HG03378 (cell line): ENCODE data around the gene FGR.
A peak's percentile ranks its signal among the peaks of the same experiment; 100 is the strongest.
"Not testable (repeated sequence)": the region's sequence is repeated elsewhere in the genome, so short reads cannot be mapped to it uniquely, and the experiment has no call there.

Experiments used
- ATAC-seq: cut with Tn5 transposase; IDR thresholded peaks from one replicate; pipeline ENCODE4 v1.9.1; 2021; ENCODE audit warnings: mild to moderate bottlenecking, moderate library complexity; ENCODE audit not compliant: unreplicated experiment

The FGR gene

GRCh38 chr1:27660300-27660835 lies 25.4 kb upstream of the FGR start:
- ATAC-seq = no peak

- ATAC-seq = peak; percentile 47
These were observed 24.7 kb upstream of the FGR start for GRCh38 chr1:27659497-27660299.

GRCh38 chr1:27658951-27659496 lies 24.0 kb upstream of the FGR start:
- peak; percentile 25 for ATAC-seq

- ATAC-seq = no peak
These were observed 21.3 kb upstream of the FGR start for GRCh38 chr1:27656157-27656893.

GRCh38 chr1:27655151-27655937 lies 20.4 kb upstream of the FGR start:
- no peak for ATAC-seq

GRCh38 chr1:27652111-27652864 lies 17.3 kb upstream of the FGR start:
- ATAC-seq = no peak

- ATAC-seq = no peak
These were observed 15.7 kb upstream of the FGR start for GRCh38 chr1:27650539-27651175.

GRCh38 chr1:27650171-27650538 lies 15.2 kb upstream of the FGR start:
- ATAC-seq = no peak

GRCh38 chr1:27649306-27649635 lies 14.3 kb upstream of the FGR start:
- ATAC-seq = no peak

GRCh38 chr1:27648602-27649305 lies 13.8 kb upstream of the FGR start:
- ATAC-seq = no peak

- ATAC-seq = no peak
These were observed 12.3 kb upstream of the FGR start for GRCh38 chr1:27647328-27647727.

- no peak for ATAC-seq
These were observed 11.7 kb upstream of the FGR start for GRCh38 chr1:27646676-27647075.

- ATAC-seq = no peak
These were observed 10.1 kb upstream of the FGR start for GRCh38 chr1:27645071-27645415.

GRCh38 chr1:27644369-27645070 lies 9.5 kb upstream of the FGR start:
- ATAC-seq = no peak

- no peak for ATAC-seq
These were observed 8.8 kb upstream of the FGR start for GRCh38 chr1:27643600-27644368.

- not testable (repeated sequence) for ATAC-seq
These were observed 5.5 kb upstream of the FGR start for GRCh38 chr1:27640514-27640913.

GRCh38 chr1:27638805-27639204 lies 3.8 kb upstream of the FGR start:
- no peak for ATAC-seq
